PFSK-1 (cell line): Measurements from ENCODE around the gene LAMC1.

Experiments used
- REST ChIP-seq, 2 experiments: IDR thresholded peaks; 2 replicates each; pipeline versions ENCODE4 v1.6.1 to v1.8.0; 2011 to 2012; ENCODE audit warnings: low read depth in 2 of 2, low read length in 2 of 2, control low read depth in 1 of 2, inconsistent platforms in 1 of 2, mild to moderate bottlenecking in 1 of 2, moderate library complexity in 1 of 2; ENCODE audit not compliant: insufficient read depth in 1 of 2
- SIN3A ChIP-seq: IDR thresholded peaks from 2 replicates; pipeline ENCODE4 v1.6.1; 2012; ENCODE audit warnings: mild to moderate bottlenecking, low read length, moderate library complexity, borderline replicate concordance; ENCODE audit not compliant: insufficient read depth
- TAF1 ChIP-seq: IDR thresholded peaks from 2 replicates; pipeline ENCODE4 v1.6.1; 2012; ENCODE audit warnings: low read length, control low read depth, borderline replicate concordance; ENCODE audit not compliant: insufficient read depth

GRCh38 chr1:183100361-183100974 is 77.2 kb downstream of the LAMC1 start:
- TF ChIP-seq REST (IDR thresholded peaks at IDR 0.05; ENCODE audit: insufficient read depth in 1 of 2, low read depth in 2 of 2, low read length in 2 of 2): no peak
- no peak for TF ChIP-seq TAF1
- TF ChIP-seq SIN3A: no peak
